G401 (cell line): ENCODE results near the gene ZNF319. TPM values are rescaled to one million over a fixed set of nuclear protein-coding genes. Genes with fewer than 3 reads are reported as not detected.
"Not testable (repeated sequence)": the region's sequence is repeated elsewhere in the genome, so short reads cannot be mapped to it uniquely, and the experiment has no call there.

Source experiments
- DNase-seq: peaks from one replicate; pipeline ENCODE4 v3.0.0-alpha.2; 2015; ENCODE audit warnings: low spot score
- in situ Hi-C: cut with HindIII; loops from 2 replicates; pipeline ENCODE4 v1.10.0; 2016; ENCODE audit warnings: low sequenced_read_pairs, mixed read lengths
- total RNA-seq: library from RNA; depleted of rRNA; stranded (reverse); fragments of >200 nt; shearing (Covaris generic); gene quantifications from 2 replicates; pipeline ENCODE4 v1.2.3, GENCODE V29; 2014

ZNF319 gene
- total RNA-seq, 1 experiment from 2014 or later, result 2.0 TPM

- peak; percentile 69 for DNase-seq
- in situ Hi-C loops, result loop anchor here (10.0 kb wide), 1 partner anchor 99 kb away; the partner anchor contains the start of gene CFAP20
Observed at GRCh38 chr16:58025351-58026138, 25.1 kb upstream of the ZNF319 start, which contains the start of gene MMP15. Gene MMP15 (plus strand): TSS chr16:58025754. CDS start chr16:58026351, 597 bp downstream.

GRCh38 chr16:58024486-58025350 lies 24.2 kb upstream of the ZNF319 start:
- no peak for DNase-seq
- in situ Hi-C loops, result loop anchor here (10.0 kb wide), 1 partner anchor 100 kb away; the partner anchor contains the start of gene CFAP20

- no peak for DNase-seq
- in situ Hi-C loops, result loop anchor here (10.0 kb wide), 1 partner anchor 102 kb away; the partner anchor contains the start of gene CFAP20
Observed at GRCh38 chr16:58022601-58023371, 22.3 kb upstream of the ZNF319 start.

GRCh38 chr16:58021661-58022551 lies 21.4 kb upstream of the ZNF319 start:
- in situ Hi-C loops, result loop anchor here (10.0 kb wide), 1 partner anchor 103 kb away; the partner anchor contains the start of gene CFAP20
- no peak for DNase-seq

- in situ Hi-C loops, result loop anchor here (10.0 kb wide), 1 partner anchor 104 kb away; the partner anchor contains the start of gene CFAP20
- DNase-seq, result peak; percentile 78
Observed at GRCh38 chr16:58020628-58021521, 20.4 kb upstream of the ZNF319 start.

GRCh38 chr16:58019866-58020538 lies 19.5 kb upstream of the ZNF319 start:
- DNase-seq, result no peak
- in situ Hi-C loops, result loop anchor here (10.0 kb wide), 1 partner anchor 105 kb away; the partner anchor contains the start of gene CFAP20

GRCh38 chr16:58018803-58019202 lies 18.3 kb upstream of the ZNF319 start:
- in situ Hi-C loops, result no loop called here
- DNase-seq, result no peak

- DNase-seq, result peak; percentile 85
- in situ Hi-C loops, result no loop called here
Observed at GRCh38 chr16:58016840-58017446, 16.5 kb upstream of the ZNF319 start.

GRCh38 chr16:58013201-58013956 lies 12.9 kb upstream of the ZNF319 start:
- no peak for DNase-seq
- in situ Hi-C loops, result no loop called here

- no peak for DNase-seq
- in situ Hi-C loops, result no loop called here
Observed at GRCh38 chr16:58012481-58012880, 12.0 kb upstream of the ZNF319 start.

- in situ Hi-C loops, result no loop called here
- DNase-seq, result no peak
Observed at GRCh38 chr16:58011652-58012051, 11.2 kb upstream of the ZNF319 start.

- in situ Hi-C loops, result no loop called here
- DNase-seq, result no peak
Observed at GRCh38 chr16:58010886-58011285, 10.4 kb upstream of the ZNF319 start.

- in situ Hi-C loops, result no loop called here
- no peak for DNase-seq
Observed at GRCh38 chr16:58009856-58010416, 9.5 kb upstream of the ZNF319 start.

- in situ Hi-C loops, result not testable (repeated sequence)
Observed at GRCh38 chr16:58004736-58005135, 4.3 kb upstream of the ZNF319 start.

GRCh38 chr16:58002936-58003335 lies 2.5 kb upstream of the ZNF319 start:
- in situ Hi-C loops, result no loop called here

More at GRCh38 chr16:58004736-58005135, 4.3 kb upstream of the ZNF319 start:
- DNase-seq, result not testable (repeated sequence)

More at GRCh38 chr16:58002936-58003335, 2.5 kb upstream of the ZNF319 start:
- no peak for DNase-seq
